Measurements from ENCODE around the gene ULK4. TPM values are rescaled to one million over a fixed set of nuclear protein-coding genes. Genes with fewer than 3 reads are reported as not detected.

The ULK4 gene
- polyA plus RNA-seq, 1 of the 3 experiments (the other 2 are of a cell fraction) = 6.2 TPM

- ChIA-PET POLR2A (no interaction called here), CTCF (no interaction called here)
- Histone ChIP-seq H4K20me1 (ENCODE audit: insufficient read depth) (no peaks in the 10 kb centered on the region), H3K36me3 (replicated peaks in 1 of 2; ENCODE audit: control insufficient read depth in 1 of 2, insufficient read depth in 2 of 2, low read length in 1 of 2) (no peaks in the 10 kb centered on the region), H3K9me2 (no peaks in the 10 kb centered on the region), H3F3A (replicated peaks; ENCODE audit: insufficient read depth) (no peaks in the 10 kb centered on the region), H3K27me3 (ENCODE audit: insufficient read depth) (no peaks in the 10 kb centered on the region), H3K4me3 (ENCODE audit: low read depth in 2 of 2, low read length in 1 of 2) (no peak overlapping the region), H2AFZ (ENCODE audit: low read depth) (no peak overlapping the region), H3K27ac (ENCODE audit: low read depth in 2 of 2, low read length in 1 of 2) (no peak overlapping the region), H3K9ac (no peak overlapping the region), H3K4me2 (no peak overlapping the region), H3K4me1 (ENCODE audit: control insufficient read depth in 1 of 2, insufficient read depth in 2 of 2, low read depth in 1 of 2, low read length in 1 of 2) (peaks cover 0 to 2% of the 10 kb centered on the region in 2 experiments; a peak in 2 of 4 replicates), H3K9me3 (no peaks in the 10 kb centered on the region), H3K79me2 (ENCODE audit: insufficient read depth) (no peaks in the 10 kb centered on the region)
- WGBS (ENCODE audit: low lambda C conversion rate) = 96% methylated on average over 4 of the region's 6 CpGs
- TF ChIP-seq, protein P1, sequence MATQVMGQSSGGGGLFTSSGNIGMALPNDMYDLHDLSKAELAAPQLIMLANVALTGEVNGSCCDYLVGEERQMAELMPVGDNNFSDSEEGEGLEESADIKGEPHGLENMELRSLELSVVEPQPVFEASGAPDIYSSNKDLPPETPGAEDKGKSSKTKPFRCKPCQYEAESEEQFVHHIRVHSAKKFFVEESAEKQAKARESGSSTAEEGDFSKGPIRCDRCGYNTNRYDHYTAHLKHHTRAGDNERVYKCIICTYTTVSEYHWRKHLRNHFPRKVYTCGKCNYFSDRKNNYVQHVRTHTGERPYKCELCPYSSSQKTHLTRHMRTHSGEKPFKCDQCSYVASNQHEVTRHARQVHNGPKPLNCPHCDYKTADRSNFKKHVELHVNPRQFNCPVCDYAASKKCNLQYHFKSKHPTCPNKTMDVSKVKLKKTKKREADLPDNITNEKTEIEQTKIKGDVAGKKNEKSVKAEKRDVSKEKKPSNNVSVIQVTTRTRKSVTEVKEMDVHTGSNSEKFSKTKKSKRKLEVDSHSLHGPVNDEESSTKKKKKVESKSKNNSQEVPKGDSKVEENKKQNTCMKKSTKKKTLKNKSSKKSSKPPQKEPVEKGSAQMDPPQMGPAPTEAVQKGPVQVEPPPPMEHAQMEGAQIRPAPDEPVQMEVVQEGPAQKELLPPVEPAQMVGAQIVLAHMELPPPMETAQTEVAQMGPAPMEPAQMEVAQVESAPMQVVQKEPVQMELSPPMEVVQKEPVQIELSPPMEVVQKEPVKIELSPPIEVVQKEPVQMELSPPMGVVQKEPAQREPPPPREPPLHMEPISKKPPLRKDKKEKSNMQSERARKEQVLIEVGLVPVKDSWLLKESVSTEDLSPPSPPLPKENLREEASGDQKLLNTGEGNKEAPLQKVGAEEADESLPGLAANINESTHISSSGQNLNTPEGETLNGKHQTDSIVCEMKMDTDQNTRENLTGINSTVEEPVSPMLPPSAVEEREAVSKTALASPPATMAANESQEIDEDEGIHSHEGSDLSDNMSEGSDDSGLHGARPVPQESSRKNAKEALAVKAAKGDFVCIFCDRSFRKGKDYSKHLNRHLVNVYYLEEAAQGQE (IDR thresholded peaks at IDR 0.05; ENCODE audit: low read depth, low read length) = no peak
- TF ChIP-seq USF1 (IDR thresholded peaks at IDR 0.05; ENCODE audit: borderline replicate concordance, low read depth) = no peak
- TF ChIP-seq GATA2 (CRISPR knock-in tag; IDR thresholded peaks at IDR 0.05) = no peak
- no peak for TF ChIP-seq ZBTB33 (IDR thresholded peaks at IDR 0.05; ENCODE audit: borderline replicate concordance, low read depth)
- no peak for TF ChIP-seq ELF1 (IDR thresholded peaks at IDR 0.05)
- TF ChIP-seq YY1 (IDR thresholded peaks at IDR 0.05; ENCODE audit: low read depth) = no peak
- no peak for TF ChIP-seq GABPA (IDR thresholded peaks at IDR 0.05; ENCODE audit: low read depth)
- TF ChIP-seq, protein P2, sequence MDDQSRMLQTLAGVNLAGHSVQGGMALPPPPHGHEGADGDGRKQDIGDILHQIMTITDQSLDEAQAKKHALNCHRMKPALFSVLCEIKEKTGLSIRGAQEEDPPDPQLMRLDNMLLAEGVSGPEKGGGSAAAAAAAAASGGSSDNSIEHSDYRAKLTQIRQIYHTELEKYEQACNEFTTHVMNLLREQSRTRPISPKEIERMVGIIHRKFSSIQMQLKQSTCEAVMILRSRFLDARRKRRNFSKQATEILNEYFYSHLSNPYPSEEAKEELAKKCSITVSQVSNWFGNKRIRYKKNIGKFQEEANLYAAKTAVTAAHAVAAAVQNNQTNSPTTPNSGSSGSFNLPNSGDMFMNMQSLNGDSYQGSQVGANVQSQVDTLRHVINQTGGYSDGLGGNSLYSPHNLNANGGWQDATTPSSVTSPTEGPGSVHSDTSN (IDR thresholded peaks at IDR 0.05) = no peak
- no peak for TF ChIP-seq FOSL2 (IDR thresholded peaks at IDR 0.05; ENCODE audit: borderline replicate concordance, low read depth)
- no peak for TF ChIP-seq JUND (IDR thresholded peaks at IDR 0.05)
- TF ChIP-seq TEAD4 (IDR thresholded peaks at IDR 0.05; ENCODE audit: borderline replicate concordance, insufficient read depth) = no peak
- no peak for TF ChIP-seq RCOR1 (IDR thresholded peaks at IDR 0.05; ENCODE audit: low read length)
- TF ChIP-seq IRF3 (IDR thresholded peaks at IDR 0.05; ENCODE audit: low read depth, low read length) = no peak
- TF ChIP-seq USF2 (IDR thresholded peaks at IDR 0.05; ENCODE audit: borderline replicate concordance, low read depth, low read length) = no peak
- TF ChIP-seq, protein P3, sequence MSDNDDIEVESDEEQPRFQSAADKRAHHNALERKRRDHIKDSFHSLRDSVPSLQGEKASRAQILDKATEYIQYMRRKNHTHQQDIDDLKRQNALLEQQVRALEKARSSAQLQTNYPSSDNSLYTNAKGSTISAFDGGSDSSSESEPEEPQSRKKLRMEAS (IDR thresholded peaks at IDR 0.05; ENCODE audit: low read depth) = no peak
- no peak for TF ChIP-seq TCF12 (IDR thresholded peaks at IDR 0.05)
- no peak for TF ChIP-seq NRF1 (IDR thresholded peaks at IDR 0.05; ENCODE audit: low read depth, low read length)
- no peak for TF ChIP-seq FOXM1 (IDR thresholded peaks at IDR 0.05; ENCODE audit: low read depth)
- no peak for TF ChIP-seq SIN3A (IDR thresholded peaks at IDR 0.05; ENCODE audit: borderline replicate concordance, low read depth, low read length)
- DNase-seq = no peak
Observed at GRCh38 chr3:41611008-41611407, 350.9 kb downstream of the ULK4 start.
